Colonic mucosa (tissue), 4 donors: ENCODE results near the gene STX16. TPM values are rescaled to one million over a fixed set of nuclear protein-coding genes. Genes with fewer than 3 reads are reported as not detected.

Source experiments
- DNase-seq: peaks from one replicate; pipeline ENCODE4 v3.0.0-alpha.2; 2020
- H3K27ac ChIP-seq: fragments of 200-600 bp; one replicate; pipeline ENCODE4 v1.8.0; 2021
- H3K27me3 ChIP-seq: fragments of 200-600 bp; one replicate; pipeline ENCODE4 v1.8.0; 2021
- H3K36me3 ChIP-seq: fragments of 200-600 bp; one replicate; pipeline ENCODE4 v1.8.0; 2021
- H3K4me1 ChIP-seq: fragments of 200-600 bp; one replicate; pipeline ENCODE4 v1.8.0; 2021; ENCODE audit warnings: mild to moderate bottlenecking
- H3K4me3 ChIP-seq: fragments of 200-600 bp; one replicate; pipeline ENCODE4 v1.8.0; 2021
- H3K9ac ChIP-seq, 2 donors: one replicate each; pipeline ENCODE4 v1.7.0; 2013; ENCODE audit warnings: control low read depth in 2 of 2, low read depth in 2 of 2, low read length in 2 of 2
- H3K9me3 ChIP-seq: fragments of 200-600 bp; one replicate; pipeline ENCODE4 v1.8.0; 2021
- CTCF ChIP-seq: fragments of 200-600 bp; IDR thresholded peaks from one replicate; pipeline ENCODE4 v1.8.0; 2022; ENCODE audit warnings: antibody characterized with exemption, mild to moderate bottlenecking
- intact Hi-C: fragments of 100-400 bp; cut with DNase I; formaldehyde crosslinking; loops from one replicate; pipeline ENCODE4 v1.14.1; 2022
- total RNA-seq, 2 donors: library from RNA; stranded (reverse); fragmentation: NEBNext Ultra II Directional in 1 of 2; extraction: Animal tissue kit (Norgen Biotek cat#: 25700) in 1 of 2; gene quantifications; one replicate each; pipeline ENCODE4 v1.2.1, GENCODE V29; 2021
- donor health status: healthy.
- donor health status: DM: no; HTN: no; CAD: no.
- donor health status: DM: no; HTN: no; CAD: no.

STX16 gene
- total RNA-seq, 2 donors from 2014 or later = 36.3 to 38.3 TPM

DNA sequence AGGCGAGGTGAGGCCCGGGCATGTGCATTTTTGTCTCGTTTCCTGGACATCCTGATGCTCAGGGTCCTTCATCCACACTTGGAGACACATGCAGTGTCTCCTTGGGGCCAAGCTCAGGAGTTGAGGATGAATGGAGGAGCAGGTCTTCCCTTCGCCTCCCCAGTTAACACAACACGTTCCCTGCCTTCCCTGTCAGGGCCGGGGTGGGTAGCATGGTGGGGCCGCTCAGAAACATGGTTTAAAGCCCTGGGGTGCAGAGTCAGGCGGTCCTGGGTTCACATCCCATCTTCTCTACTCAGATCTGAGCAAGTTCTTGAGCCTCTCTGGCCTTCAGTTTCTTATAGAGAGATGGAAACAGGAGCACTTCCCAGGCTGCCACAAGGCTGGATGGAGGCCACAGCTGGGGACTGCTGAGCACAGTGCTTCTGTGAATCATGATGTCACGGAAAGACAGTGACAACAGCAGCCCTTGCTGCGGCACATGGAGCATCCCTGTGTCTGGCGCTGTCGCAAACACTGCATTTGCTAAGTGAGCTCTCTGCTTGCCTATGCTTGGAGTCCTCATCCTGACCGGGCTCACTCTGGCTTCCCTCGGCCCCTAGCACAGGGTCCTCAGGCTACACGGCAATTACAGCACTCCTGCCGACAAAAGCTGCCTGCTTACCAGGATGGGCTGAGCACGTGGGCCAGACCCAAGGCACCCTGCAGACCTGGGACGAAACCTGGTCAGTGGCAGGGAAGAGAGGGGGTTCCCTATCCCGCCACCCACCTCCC, 45.6 kb upstream of the STX16 start:
- no peak overlapping the region for H3K27ac ChIP-seq
- DNase-seq = no peak
- TF ChIP-seq CTCF = no peak
- no peaks in the 10 kb centered on the region for H3K4me1 ChIP-seq
- H3K9ac ChIP-seq = no peak overlapping the region
- H3K36me3 ChIP-seq = no peaks in the 10 kb centered on the region
- no peaks in the 10 kb centered on the region for H3K9me3 ChIP-seq
- intact Hi-C loops = no loop called here
- H3K4me3 ChIP-seq = no peak overlapping the region
- no peaks in the 10 kb centered on the region for H3K27me3 ChIP-seq

DNA sequence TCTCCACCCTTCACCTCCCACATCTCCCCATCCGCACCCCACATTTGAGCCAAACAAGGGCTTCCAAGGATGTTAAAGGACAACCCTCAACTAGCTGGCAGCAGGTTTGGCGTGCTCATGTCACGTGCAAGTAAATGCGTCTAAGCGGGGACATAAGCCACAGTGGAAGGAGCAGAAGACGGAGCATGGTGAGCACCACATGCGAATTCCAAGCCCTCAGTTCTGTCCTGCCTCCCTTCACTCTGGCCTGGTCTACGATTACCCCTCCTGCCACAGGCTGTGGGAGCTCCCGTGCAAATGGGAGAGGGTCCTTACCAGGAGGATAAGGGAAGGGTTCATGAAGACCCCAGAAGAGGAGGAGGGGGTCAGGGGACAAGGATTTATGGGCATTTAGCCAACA, 44.9 kb upstream of the STX16 start:
- intact Hi-C loops = no loop called here

DNA sequence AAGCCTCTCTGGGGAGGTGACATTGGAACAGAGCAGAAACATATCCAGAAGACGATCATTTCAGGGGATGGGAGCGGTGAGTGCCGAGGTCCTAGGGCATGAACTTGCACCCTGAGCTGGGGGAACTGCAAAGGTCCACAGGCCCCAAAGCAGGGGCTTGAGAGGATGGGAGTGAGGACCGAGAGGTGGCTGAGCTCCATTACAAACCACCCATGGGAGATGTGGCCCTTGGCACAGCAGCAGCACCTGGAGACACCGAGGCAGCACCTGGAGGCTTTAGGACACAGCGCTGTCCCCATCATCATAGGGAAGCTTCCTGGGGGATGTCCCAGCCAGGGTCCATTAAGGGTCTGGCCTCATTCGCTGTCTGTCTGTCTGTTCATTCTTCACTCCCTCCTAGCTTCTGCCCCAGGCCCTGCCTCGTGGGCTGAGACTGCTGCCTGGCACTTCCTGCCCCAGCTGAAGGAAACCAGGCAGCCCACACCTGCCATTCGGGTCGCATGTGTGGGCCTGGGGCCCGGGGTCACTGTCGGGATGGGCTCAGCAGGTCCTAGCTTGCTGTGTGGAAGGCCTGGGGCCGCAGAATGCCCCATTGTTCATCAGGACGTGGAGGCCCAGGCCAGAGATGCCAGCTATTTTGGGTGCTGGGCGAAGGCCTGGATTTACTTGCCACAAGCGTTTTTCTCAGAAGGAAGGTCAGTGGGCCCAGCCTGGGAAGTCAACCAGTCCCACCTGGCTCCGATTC, 42.8 kb upstream of the STX16 start:
- Histone ChIP-seq H3K4me1 (no peaks in the 10 kb centered on the region), H3K4me3 (no peak overlapping the region), H3K36me3 (no peaks in the 10 kb centered on the region), H3K27me3 (no peaks in the 10 kb centered on the region), H3K9ac (no peak overlapping the region), H3K9me3 (no peaks in the 10 kb centered on the region), H3K27ac (no peak overlapping the region)
- intact Hi-C loops = no loop called here
- no peak for TF ChIP-seq CTCF
- DNase-seq = no peak

More for the DNA sequence above, 44.9 kb upstream of the STX16 start:
- DNase-seq = no peak
- H3K36me3 ChIP-seq = no peaks in the 10 kb centered on the region
- no peaks in the 10 kb centered on the region for H3K9me3 ChIP-seq
- no peak overlapping the region for H3K4me3 ChIP-seq
- H3K27ac ChIP-seq = no peak overlapping the region
- no peaks in the 10 kb centered on the region for H3K27me3 ChIP-seq
- no peaks in the 10 kb centered on the region for H3K4me1 ChIP-seq
- H3K9ac ChIP-seq = no peak overlapping the region
- no peak for TF ChIP-seq CTCF

- Histone ChIP-seq H3K27me3 (no peaks in the 10 kb centered on the region), H3K4me1 (no peaks in the 10 kb centered on the region), H3K27ac (no peak overlapping the region), H3K36me3 (no peaks in the 10 kb centered on the region), H3K4me3 (no peak overlapping the region), H3K9me3 (no peaks in the 10 kb centered on the region), H3K9ac (no peak overlapping the region)
- DNase-seq = no peak
- no peak for TF ChIP-seq CTCF
- intact Hi-C loops = no loop called here
These were observed 42.1 kb upstream of the STX16 start for GRCh38 chr20:58609026-58609425.

DNA sequence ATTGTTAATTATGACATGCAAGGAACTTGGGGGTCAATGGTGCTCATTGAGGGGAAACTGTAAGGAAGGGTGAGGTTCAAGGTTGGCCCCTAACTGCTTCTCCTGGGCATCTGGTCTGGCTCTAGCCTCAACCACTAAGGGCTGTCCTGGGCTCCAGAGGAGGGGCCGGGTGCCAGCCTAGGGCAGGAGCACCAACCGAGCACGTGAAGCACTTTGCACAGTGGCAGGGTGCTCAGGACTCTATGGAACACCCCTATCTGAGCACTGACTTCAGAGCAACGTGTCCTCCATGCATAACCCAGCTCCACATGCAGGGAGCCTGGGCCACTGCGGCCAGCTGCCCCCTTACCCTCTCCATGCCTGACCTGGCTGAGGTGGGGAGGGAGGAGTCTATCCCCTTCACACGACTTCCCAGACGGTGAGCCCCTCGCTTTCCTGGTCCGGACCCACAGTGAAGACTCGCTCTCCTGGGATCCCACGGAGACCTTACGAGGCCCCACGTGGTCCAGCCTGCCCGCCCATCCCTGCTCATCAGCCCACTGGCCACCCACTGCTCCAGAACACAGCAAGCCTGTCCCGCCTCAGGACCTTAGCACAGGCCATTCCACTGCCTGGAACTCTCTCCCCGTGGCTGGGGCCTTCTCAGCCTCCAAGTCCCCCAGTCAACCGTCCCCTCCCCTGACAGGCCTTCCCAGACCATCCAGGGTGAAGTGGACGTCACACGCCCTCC, 40.8 kb upstream of the STX16 start:
- intact Hi-C loops = no loop called here
- no peak for TF ChIP-seq CTCF
- H3K4me3 ChIP-seq = no peak overlapping the region
- no peak overlapping the region for H3K9ac ChIP-seq
- H3K4me1 ChIP-seq = no peaks in the 10 kb centered on the region
- no peak overlapping the region for H3K27ac ChIP-seq
- no peak for DNase-seq
- H3K27me3 ChIP-seq = no peaks in the 10 kb centered on the region
- no peaks in the 10 kb centered on the region for H3K36me3 ChIP-seq
- no peaks in the 10 kb centered on the region for H3K9me3 ChIP-seq
